ENCODE data around the gene TAS1R3. TPM values are rescaled to one million over a fixed set of nuclear protein-coding genes. Genes with fewer than 3 reads are reported as not detected.
A peak's percentile ranks its signal among the peaks of the same experiment; 100 is the strongest.

The TAS1R3 gene
- total RNA-seq, 1 experiment from 2014 or later = 0.22 TPM

- peaks cover 28% of the 10 kb centered on the region for H3K27me3 Mint-ChIP-seq (ENCODE audit: low read depth)
- no peak for TF ChIP-seq NFE2L1 (CRISPR knock-in tag; IDR thresholded peaks at IDR 0.05)
- 0 out of 2 replicates have a peak, but pooled peaks have one; percentile 10 for TF ChIP-seq GABPB1 (CRISPR knock-in tag; IDR thresholded peaks at IDR 0.05)
- DNase-seq (ENCODE audit: low spot score) (peak; percentile 15), ATAC-seq (no peak)
- H3K27ac Mint-ChIP-seq = no peak overlapping the region
- no peak overlapping the region for H3K4me3 Mint-ChIP-seq
- H3K36me3 Mint-ChIP-seq = no peaks in the 10 kb centered on the region
- POLR2A ChIA-PET = interaction anchor here (1.0 kb wide), 1 partner anchor 39 kb away, joined by 3 read pairs; the partner anchor contains the start of gene CCNL2
- CTCF ChIA-PET = interaction anchor here (1.9 kb wide), 1 partner anchor 11 kb away, joined by 8 read pairs; no protein-coding TSS in a partner anchor
- H3K4me1 Mint-ChIP-seq = peaks cover 21% of the 10 kb centered on the region
- H3K9me3 Mint-ChIP-seq = no peaks in the 10 kb centered on the region
Observed at GRCh38 chr1:1359664-1360468, 28.8 kb downstream of the TAS1R3 start.

- DNase-seq (ENCODE audit: low spot score) = peak; percentile 21
- Mint-ChIP-seq H3K9me3 (no peaks in the 10 kb centered on the region), H3K4me3 (no peak overlapping the region), H3K36me3 (no peaks in the 10 kb centered on the region), H3K4me1 (peaks cover 21% of the 10 kb centered on the region), H3K27ac (peak overlapping the region; percentile 62; the same call in 1 of the 2 replicates), H3K27me3 (ENCODE audit: low read depth) (peaks cover 30% of the 10 kb centered on the region)
- ATAC-seq = no peak
- POLR2A ChIA-PET = interaction anchor here (1.0 kb wide), 1 partner anchor 38 kb away, joined by 3 read pairs; the partner anchor contains the start of gene CCNL2
- CTCF ChIA-PET = no interaction called here
- TF ChIP-seq RELA (CRISPR knock-in tag; IDR thresholded peaks at IDR 0.05; ENCODE audit: borderline replicate concordance) = no peak
- TF ChIP-seq NFATC4 (CRISPR knock-in tag; IDR thresholded peaks at IDR 0.05) = no peak
- TF ChIP-seq ELF4 (CRISPR knock-in tag; IDR thresholded peaks at IDR 0.05; ENCODE audit: low read depth) = no peak
- TF ChIP-seq ARID4B (CRISPR knock-in tag; IDR thresholded peaks at IDR 0.05; ENCODE audit: borderline replicate concordance) = no peak
- TF ChIP-seq MLX (CRISPR knock-in tag; IDR thresholded peaks at IDR 0.05) = no peak
- no peak for TF ChIP-seq ZMAT4 (CRISPR knock-in tag; IDR thresholded peaks at IDR 0.05)
- TF ChIP-seq SMAD3 (CRISPR knock-in tag; IDR thresholded peaks at IDR 0.05; ENCODE audit: borderline replicate concordance) = no peak
- no peak for TF ChIP-seq ATF6 (CRISPR knock-in tag; IDR thresholded peaks at IDR 0.05)
- no peak for TF ChIP-seq CREM (CRISPR knock-in tag; IDR thresholded peaks at IDR 0.05)
- no peak for TF ChIP-seq ZNF425 (CRISPR knock-in tag; conservative IDR thresholded peaks at IDR 0.05)
- TF ChIP-seq ATF3 (CRISPR knock-in tag; conservative IDR thresholded peaks at IDR 0.05) = no peak
- TF ChIP-seq MAX (CRISPR knock-in tag; IDR thresholded peaks at IDR 0.05) = no peak
Observed at GRCh38 chr1:1360506-1361169, 29.6 kb downstream of the TAS1R3 start.

Data from WTC11 (cell line).